Measurements from ENCODE around the gene DACT2.

The DACT2 gene

GRCh38 chr6:168263351-168263905, 56.1 kb downstream of the DACT2 start:
- DNase-seq (ENCODE audit: low read depth, low spot score), result no peak
- TF ChIP-seq, protein P1, sequence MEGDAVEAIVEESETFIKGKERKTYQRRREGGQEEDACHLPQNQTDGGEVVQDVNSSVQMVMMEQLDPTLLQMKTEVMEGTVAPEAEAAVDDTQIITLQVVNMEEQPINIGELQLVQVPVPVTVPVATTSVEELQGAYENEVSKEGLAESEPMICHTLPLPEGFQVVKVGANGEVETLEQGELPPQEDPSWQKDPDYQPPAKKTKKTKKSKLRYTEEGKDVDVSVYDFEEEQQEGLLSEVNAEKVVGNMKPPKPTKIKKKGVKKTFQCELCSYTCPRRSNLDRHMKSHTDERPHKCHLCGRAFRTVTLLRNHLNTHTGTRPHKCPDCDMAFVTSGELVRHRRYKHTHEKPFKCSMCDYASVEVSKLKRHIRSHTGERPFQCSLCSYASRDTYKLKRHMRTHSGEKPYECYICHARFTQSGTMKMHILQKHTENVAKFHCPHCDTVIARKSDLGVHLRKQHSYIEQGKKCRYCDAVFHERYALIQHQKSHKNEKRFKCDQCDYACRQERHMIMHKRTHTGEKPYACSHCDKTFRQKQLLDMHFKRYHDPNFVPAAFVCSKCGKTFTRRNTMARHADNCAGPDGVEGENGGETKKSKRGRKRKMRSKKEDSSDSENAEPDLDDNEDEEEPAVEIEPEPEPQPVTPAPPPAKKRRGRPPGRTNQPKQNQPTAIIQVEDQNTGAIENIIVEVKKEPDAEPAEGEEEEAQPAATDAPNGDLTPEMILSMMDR (IDR thresholded peaks at IDR 0.05; ENCODE audit: low read depth, low read length), result no peak
- H3K4me3 ChIP-seq (ENCODE audit: low read depth, low read length), result no peak overlapping the region
- in situ Hi-C loops (cut with HindIII; ENCODE audit: low sequenced_read_pairs), result no loop called here

DNA sequence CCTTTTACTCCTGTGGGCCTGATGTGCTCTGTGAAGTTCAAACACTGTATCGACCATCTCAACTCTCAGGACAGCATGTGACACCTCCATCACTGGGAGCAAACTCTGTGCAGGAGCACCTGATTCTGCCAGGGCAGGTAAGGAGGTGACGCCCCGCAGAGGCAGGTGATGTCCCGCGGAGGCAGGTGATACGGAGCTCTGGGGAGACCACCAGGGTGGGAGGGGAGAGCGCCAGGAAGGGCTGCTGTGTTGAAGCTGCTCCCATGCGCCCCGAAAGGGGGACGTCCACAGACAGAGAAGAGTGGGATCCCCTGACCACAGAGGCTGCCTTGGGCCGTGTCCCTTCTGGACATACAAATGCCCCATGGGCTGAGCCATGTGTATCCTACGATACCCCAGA, 58.3 kb downstream of the DACT2 start:
- H3K4me3 ChIP-seq (ENCODE audit: low read depth, low read length), result no peak overlapping the region
- no peak for DNase-seq (ENCODE audit: low read depth, low spot score)
- in situ Hi-C loops (cut with HindIII; ENCODE audit: low sequenced_read_pairs), result no loop called here
- TF ChIP-seq, protein P1 (IDR thresholded peaks at IDR 0.05; ENCODE audit: low read depth, low read length), result no peak

GRCh38 chr6:168260420-168260987, 59.1 kb downstream of the DACT2 start:
- no peak overlapping the region for H3K4me3 ChIP-seq (ENCODE audit: low read depth, low read length)
- no peak for DNase-seq (ENCODE audit: low read depth, low spot score)
- TF ChIP-seq, protein P1 (IDR thresholded peaks at IDR 0.05; ENCODE audit: low read depth, low read length), result no peak
- in situ Hi-C loops (cut with HindIII; ENCODE audit: low sequenced_read_pairs), result no loop called here

DNA sequence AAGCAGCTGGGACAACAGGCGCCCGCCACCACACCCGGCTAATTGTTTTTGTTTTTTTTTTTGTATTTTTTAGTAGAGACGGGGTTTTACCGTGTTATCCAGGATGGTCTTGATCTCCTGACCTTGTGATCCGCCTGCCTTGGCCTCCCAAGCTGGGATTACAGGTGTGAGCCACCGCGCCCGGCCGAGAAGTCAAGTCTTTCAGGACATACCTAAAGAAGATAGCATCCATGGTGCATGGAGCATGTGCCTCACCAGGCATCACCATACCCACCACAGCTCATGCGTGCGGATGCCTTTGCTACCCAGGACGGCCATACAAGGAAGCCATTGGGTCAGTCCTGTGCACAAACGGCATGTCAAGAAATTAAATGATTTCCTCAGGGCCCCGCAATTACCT, 60.8 kb downstream of the DACT2 start:
- TF ChIP-seq, protein P1 (IDR thresholded peaks at IDR 0.05; ENCODE audit: low read depth, low read length), result no peak
- in situ Hi-C loops (cut with HindIII; ENCODE audit: low sequenced_read_pairs), result no loop called here
- DNase-seq (ENCODE audit: low read depth, low spot score), result no peak
- H3K4me3 ChIP-seq (ENCODE audit: low read depth, low read length), result no peak overlapping the region

DNA sequence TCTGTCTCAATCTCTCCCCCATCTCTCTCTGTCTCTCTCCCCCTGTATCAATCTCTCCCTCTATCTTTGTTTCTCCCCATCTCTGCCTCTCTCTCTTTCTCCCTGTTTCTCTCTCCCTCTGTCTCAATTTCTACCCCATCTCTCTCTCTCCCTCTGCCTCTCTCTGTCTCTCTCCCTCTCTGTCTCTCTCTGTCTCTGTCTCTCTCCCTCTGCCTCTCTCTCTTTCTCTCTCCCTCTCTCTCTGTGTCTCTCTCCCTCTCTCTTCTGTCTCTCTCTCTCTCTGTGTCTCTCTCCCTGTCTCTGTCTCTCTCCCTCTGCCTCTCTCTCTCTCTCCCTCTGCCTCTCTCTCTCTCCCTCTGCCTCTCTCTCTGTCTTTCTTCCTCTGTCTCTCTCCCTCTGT, 62.6 kb downstream of the DACT2 start:
- H3K4me3 ChIP-seq (ENCODE audit: low read depth, low read length), result no peak overlapping the region
- DNase-seq (ENCODE audit: low read depth, low spot score), result no peak
- in situ Hi-C loops (cut with HindIII; ENCODE audit: low sequenced_read_pairs), result no loop called here
- TF ChIP-seq, protein P1 (IDR thresholded peaks at IDR 0.05; ENCODE audit: low read depth, low read length), result no peak
